ENCODE measurements around the gene GRIP2. TPM values are rescaled to one million over a fixed set of nuclear protein-coding genes. Genes with fewer than 3 reads are reported as not detected.

Gene GRIP2
- total RNA-seq, 1 donor, result not detected

GRCh38 chr3:14450922-14451606 lies 89.1 kb downstream of the GRIP2 start:
- Histone ChIP-seq H3K4me1 (ENCODE audit: insufficient read depth, low read length) (peaks cover 4% of the 10 kb centered on the region), H3K9me3 (ENCODE audit: low read depth, low read length) (no peaks in the 10 kb centered on the region), H3K27me3 (ENCODE audit: insufficient read depth, low read length) (no peaks in the 10 kb centered on the region), H3K4me3 (ENCODE audit: low read length) (no peak overlapping the region)

GRCh38 chr3:14450506-14450905 lies 89.6 kb downstream of the GRIP2 start:
- Histone ChIP-seq H3K4me1 (ENCODE audit: insufficient read depth, low read length) (peaks cover 4% of the 10 kb centered on the region), H3K9me3 (ENCODE audit: low read depth, low read length) (no peaks in the 10 kb centered on the region), H3K4me3 (ENCODE audit: low read length) (no peak overlapping the region), H3K27me3 (ENCODE audit: insufficient read depth, low read length) (no peaks in the 10 kb centered on the region)

GRCh38 chr3:14448756-14449727 lies 91.1 kb downstream of the GRIP2 start:
- Histone ChIP-seq H3K4me3 (ENCODE audit: low read length) (no peak overlapping the region), H3K4me1 (ENCODE audit: insufficient read depth, low read length) (peaks cover 2% of the 10 kb centered on the region), H3K27me3 (ENCODE audit: insufficient read depth, low read length) (no peaks in the 10 kb centered on the region), H3K9me3 (ENCODE audit: low read depth, low read length) (no peaks in the 10 kb centered on the region)

- no peaks in the 10 kb centered on the region for H3K4me1 ChIP-seq (ENCODE audit: insufficient read depth, low read length)
- no peaks in the 10 kb centered on the region for H3K9me3 ChIP-seq (ENCODE audit: low read depth, low read length)
- H3K4me3 ChIP-seq (ENCODE audit: low read length), result no peak overlapping the region
- no peaks in the 10 kb centered on the region for H3K27me3 ChIP-seq (ENCODE audit: insufficient read depth, low read length)
These were observed 92.1 kb downstream of the GRIP2 start for GRCh38 chr3:14448063-14448462.

GRCh38 chr3:14446988-14447570 lies 93.1 kb downstream of the GRIP2 start:
- Histone ChIP-seq H3K4me1 (ENCODE audit: insufficient read depth, low read length) (no peaks in the 10 kb centered on the region), H3K9me3 (ENCODE audit: low read depth, low read length) (no peaks in the 10 kb centered on the region), H3K4me3 (ENCODE audit: low read length) (no peak overlapping the region), H3K27me3 (ENCODE audit: insufficient read depth, low read length) (no peaks in the 10 kb centered on the region)

GRCh38 chr3:14445773-14446172 lies 94.4 kb downstream of the GRIP2 start:
- no peaks in the 10 kb centered on the region for H3K27me3 ChIP-seq (ENCODE audit: insufficient read depth, low read length)
- no peak overlapping the region for H3K4me3 ChIP-seq (ENCODE audit: low read length)
- peaks cover 12% of the 10 kb centered on the region for H3K4me1 ChIP-seq (ENCODE audit: insufficient read depth, low read length)
- no peaks in the 10 kb centered on the region for H3K9me3 ChIP-seq (ENCODE audit: low read depth, low read length)

- Histone ChIP-seq H3K9me3 (ENCODE audit: low read depth, low read length) (no peaks in the 10 kb centered on the region), H3K27me3 (ENCODE audit: insufficient read depth, low read length) (no peaks in the 10 kb centered on the region), H3K4me1 (ENCODE audit: insufficient read depth, low read length) (peaks cover 26% of the 10 kb centered on the region), H3K4me3 (ENCODE audit: low read length) (no peak overlapping the region)
These were observed 95.8 kb downstream of the GRIP2 start for GRCh38 chr3:14444380-14444779.

- H3K4me3 ChIP-seq (ENCODE audit: low read length), result no peak overlapping the region
- H3K27me3 ChIP-seq (ENCODE audit: insufficient read depth, low read length), result no peaks in the 10 kb centered on the region
- H3K9me3 ChIP-seq (ENCODE audit: low read depth, low read length), result no peaks in the 10 kb centered on the region
- H3K4me1 ChIP-seq (ENCODE audit: insufficient read depth, low read length), result peaks cover 45% of the 10 kb centered on the region
These were observed 98.2 kb downstream of the GRIP2 start for GRCh38 chr3:14441920-14442300.

GRCh38 chr3:14441240-14441919 lies 98.8 kb downstream of the GRIP2 start:
- Histone ChIP-seq H3K4me1 (ENCODE audit: insufficient read depth, low read length) (peaks cover 51% of the 10 kb centered on the region), H3K27me3 (ENCODE audit: insufficient read depth, low read length) (no peaks in the 10 kb centered on the region), H3K4me3 (ENCODE audit: low read length) (no peak overlapping the region), H3K9me3 (ENCODE audit: low read depth, low read length) (no peaks in the 10 kb centered on the region)

- H3K4me1 ChIP-seq (ENCODE audit: insufficient read depth, low read length), result peaks cover 58% of the 10 kb centered on the region
- H3K9me3 ChIP-seq (ENCODE audit: low read depth, low read length), result no peaks in the 10 kb centered on the region
- H3K4me3 ChIP-seq (ENCODE audit: low read length), result no peak overlapping the region
- no peaks in the 10 kb centered on the region for H3K27me3 ChIP-seq (ENCODE audit: insufficient read depth, low read length)
These were observed 99.5 kb downstream of the GRIP2 start for GRCh38 chr3:14440531-14441239.

- H3K27me3 ChIP-seq (ENCODE audit: insufficient read depth, low read length), result no peaks in the 10 kb centered on the region
- H3K4me3 ChIP-seq (ENCODE audit: low read length), result no peak overlapping the region
- no peaks in the 10 kb centered on the region for H3K9me3 ChIP-seq (ENCODE audit: low read depth, low read length)
- peaks cover 63% of the 10 kb centered on the region for H3K4me1 ChIP-seq (ENCODE audit: insufficient read depth, low read length)
These were observed 100.0 kb downstream of the GRIP2 start for GRCh38 chr3:14440168-14440518.

- Histone ChIP-seq H3K4me1 (ENCODE audit: insufficient read depth, low read length) (peaks cover 68% of the 10 kb centered on the region), H3K9me3 (ENCODE audit: low read depth, low read length) (no peaks in the 10 kb centered on the region), H3K4me3 (ENCODE audit: low read length) (no peak overlapping the region), H3K27me3 (ENCODE audit: insufficient read depth, low read length) (no peaks in the 10 kb centered on the region)
These were observed 100.5 kb downstream of the GRIP2 start for GRCh38 chr3:14439501-14440167.
